Measurements from ENCODE around the gene ZBED4. TPM values are rescaled to one million over a fixed set of nuclear protein-coding genes. Genes with fewer than 3 reads are reported as not detected.

Gene ZBED4
- total and polyA plus RNA-seq, 2 of the 13 experiments (the other 11 are each of a cell fraction or from before 2014, with no cell fraction given) = 5.4 to 9.6 TPM

- ChIA-PET CTCF (ENCODE audit: low intra/inter-chr PET ratio, low total read pairs) (no interaction called here), POLR2A (no interaction called here)
- in situ Hi-C loops (cut with HindIII; ENCODE audit: extremely low pct_ligation_motif_present, low pct_unique_long_range_greater_than_20kb) = no loop called here
- Histone ChIP-seq H3K4me2 (ENCODE audit: low read depth, low read length) (no peak overlapping the region), H3K4me3 (replicated peaks in 1 of 3; ENCODE audit: insufficient read depth in 1 of 3, low read depth in 2 of 3, low read length in 3 of 3) (no peak overlapping the region), H3K9ac (ENCODE audit: insufficient read depth, low read depth, low read length) (no peak overlapping the region), H2AFZ (ENCODE audit: low read length) (no peak overlapping the region), H4K20me1 (ENCODE audit: insufficient read depth, low read length) (no peaks in the 10 kb centered on the region), H3K79me2 (ENCODE audit: insufficient read depth, low read length) (no peaks in the 10 kb centered on the region), H3K36me3 (replicated peaks in 1 of 2; ENCODE audit: control insufficient read depth in 1 of 2, insufficient read depth in 2 of 2, low read length in 2 of 2) (peaks cover 0 to 3% of the 10 kb centered on the region in 2 experiments; a peak in 1 of 5 replicates), H3K9me3 (ENCODE audit: low read length) (no peaks in the 10 kb centered on the region), H3K27me3 (ENCODE audit: control insufficient read depth in 1 of 2, insufficient read depth in 2 of 2, low read length in 2 of 2) (peaks cover 3 to 10% of the 10 kb centered on the region in 2 experiments; a peak in 4 of 5 replicates), H3K4me1 (ENCODE audit: insufficient read depth, low read length) (peaks cover 11% of the 10 kb centered on the region), H3K27ac (ENCODE audit: extremely low read length, insufficient read depth, low read length) (no peak overlapping the region)
- no TSS peak for BruUV-seq (replicated peaks)
- DNase-seq (ENCODE audit: low spot score) (no peak), ATAC-seq (no peak), FAIRE-seq (no peak)
- intact Hi-C loops (cut with micrococcal nuclease; ENCODE audit: unreplicated experiment) = no loop called here
- WGBS (ENCODE audit: low lambda C conversion rate) = 96% methylated on average over 14 of the region's 24 CpGs
- no peak for TF ChIP-seq ZNF766 (CRISPR knock-in tag; IDR thresholded peaks at IDR 0.05; ENCODE audit: borderline replicate concordance)
- no peak for TF ChIP-seq ZBTB46 (CRISPR knock-in tag; IDR thresholded peaks at IDR 0.05; ENCODE audit: borderline replicate concordance)
- no peak for TF ChIP-seq JUN (CRISPR knock-in tag; IDR thresholded peaks at IDR 0.05)
- TF ChIP-seq ZNF207 (IDR thresholded peaks at IDR 0.05; ENCODE audit: borderline replicate concordance) = no peak
- TF ChIP-seq U2AF2 (IDR thresholded peaks at IDR 0.05; ENCODE audit: low read depth, low read length) = no peak
- TF ChIP-seq ZNF326 (CRISPR knock-in tag; IDR thresholded peaks at IDR 0.05; ENCODE audit: borderline replicate concordance) = no peak
- no peak for TF ChIP-seq KLF16 (CRISPR knock-in tag; IDR thresholded peaks at IDR 0.05)
- TF ChIP-seq MED8 (CRISPR knock-in tag; IDR thresholded peaks at IDR 0.05; ENCODE audit: insufficient replicate concordance) = no peak
- no peak for TF ChIP-seq ZNF605 (CRISPR knock-in tag; IDR thresholded peaks at IDR 0.05)
- no peak for TF ChIP-seq MAFK (conservative IDR thresholded peaks at IDR 0.05 in 1 of 2, IDR thresholded peaks at IDR 0.05 in 1 of 2; ENCODE audit: low read length in 2 of 2)
- no peak for TF ChIP-seq ZSCAN5A (CRISPR knock-in tag; IDR thresholded peaks at IDR 0.05; ENCODE audit: borderline replicate concordance)
- no peak for TF ChIP-seq ZNF776 (CRISPR knock-in tag; IDR thresholded peaks at IDR 0.05)
- TF ChIP-seq ZNF468 (CRISPR knock-in tag; IDR thresholded peaks at IDR 0.05) = no peak
- no peak for TF ChIP-seq MXD1 (CRISPR knock-in tag; IDR thresholded peaks at IDR 0.05)
- no peak for TF ChIP-seq TFE3 (CRISPR knock-in tag; IDR thresholded peaks at IDR 0.05)
- no peak for TF ChIP-seq TFAP4 (IDR thresholded peaks at IDR 0.05; ENCODE audit: borderline replicate concordance, low read depth)
These were observed 72.0 kb downstream of the ZBED4 start for GRCh38 chr22:49925525-49926128.

All from HepG2 (cell line).